ENCODE measurements around the gene OR2B2.

GRCh38 chr6:27871924-27872638 is 40.1 kb downstream of the OR2B2 start:
- TF ChIP-seq CTCF (IDR thresholded peaks at IDR 0.05; ENCODE audit: insufficient read depth, low read length, poor library complexity, severe bottlenecking): peak; percentile 15
- no peak for TF ChIP-seq EZH2phosphoT487 (conservative IDR thresholded peaks at IDR 0.05; ENCODE audit: low read length)
